ENCODE measurements around the gene ARAP1.

DNA sequence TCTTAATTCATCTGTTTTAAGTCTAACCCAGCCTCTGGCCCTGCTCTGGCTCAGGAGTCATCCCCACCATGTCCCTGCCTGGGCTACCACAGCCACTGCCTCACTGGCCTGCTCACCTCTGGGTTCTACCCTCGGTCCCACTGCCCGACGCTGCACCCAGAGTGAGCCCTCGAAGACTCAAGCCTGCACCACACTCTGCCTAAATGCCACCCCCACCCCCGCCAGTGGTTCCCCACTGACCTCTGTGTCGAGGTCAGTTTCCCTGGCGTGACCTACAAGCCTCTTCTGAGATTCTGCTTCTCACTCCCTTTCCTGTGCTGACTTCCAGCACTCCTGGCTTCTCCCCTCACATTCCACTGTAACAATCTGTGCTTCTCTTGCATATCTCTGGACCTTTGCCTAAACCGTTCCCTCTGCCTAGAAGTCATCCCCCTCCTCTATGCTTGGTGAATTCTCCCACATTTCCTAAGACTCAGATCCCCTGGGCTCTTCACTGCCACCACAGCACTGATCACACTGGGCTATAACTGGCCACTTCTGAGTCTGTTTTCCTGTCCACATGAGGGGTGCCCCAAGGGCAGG is 65.5 kb downstream of the ARAP1 start:
- no peak for TF ChIP-seq CTCF (IDR thresholded peaks at IDR 0.05 in 8 of 11, conservative IDR thresholded peaks at IDR 0.05 in 3 of 11)
- peak in 2 of 3 donors; percentile 26 to 65 for TF ChIP-seq POLR2AphosphoS5 (IDR thresholded peaks at IDR 0.05)
- no peak for TF ChIP-seq POLR2A (IDR thresholded peaks at IDR 0.05)

All from spleen (tissue), 7 donors.